HG02870 (cell line): ENCODE data around the gene SV2C.
A peak's percentile ranks its signal among the peaks of the same experiment; 100 is the strongest.

ENCODE experiments used
- ATAC-seq: cut with Tn5 transposase; IDR thresholded peaks from one replicate; pipeline ENCODE4 v1.9.1; 2021; ENCODE audit warnings: mild to moderate bottlenecking, moderate library complexity; ENCODE audit not compliant: unreplicated experiment

SV2C gene

DNA sequence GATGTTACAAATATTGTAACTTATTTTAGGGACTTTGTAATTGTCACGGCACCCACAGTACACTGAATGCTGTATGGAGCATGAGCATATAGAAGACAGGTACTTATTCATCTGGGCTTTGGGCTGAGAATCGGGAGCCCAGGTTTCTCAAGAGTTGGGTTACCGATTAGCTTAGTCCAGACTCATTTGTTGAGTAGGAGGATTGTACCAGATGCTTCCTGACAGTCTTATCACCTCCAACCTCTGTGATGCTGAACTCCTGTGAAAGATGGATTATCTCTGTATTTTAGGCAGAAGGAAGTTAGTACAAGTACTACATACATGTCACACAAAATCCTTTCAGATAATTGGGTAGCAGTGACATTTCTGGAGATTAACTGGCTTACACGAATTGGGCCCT is 79.2 kb downstream of the SV2C start:
- no peak for ATAC-seq

DNA sequence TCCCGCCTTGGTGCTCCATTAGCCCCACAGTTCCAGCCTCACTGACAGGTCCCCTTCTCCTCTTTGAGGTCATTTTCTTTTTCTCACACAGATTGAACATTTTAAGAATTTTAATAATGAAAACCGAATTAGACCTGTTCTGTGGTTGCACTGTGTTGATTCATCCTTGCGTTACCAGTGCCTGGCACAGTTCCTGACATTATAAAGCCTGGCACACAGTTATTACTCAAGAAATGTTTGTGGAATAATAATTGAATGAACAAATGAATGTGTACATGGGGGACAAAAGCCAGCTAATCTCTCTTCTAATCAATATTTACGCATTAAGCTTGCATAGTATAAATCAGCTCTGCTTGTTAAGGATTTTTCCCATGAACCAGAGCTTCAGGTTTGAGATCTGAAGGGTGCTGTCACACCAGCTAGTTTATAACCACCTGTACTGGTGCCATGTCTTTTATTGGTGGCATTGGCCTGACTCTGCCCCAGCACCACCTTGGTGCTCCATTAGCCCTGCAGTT is 80.0 kb downstream of the SV2C start:
- ATAC-seq: no peak

DNA sequence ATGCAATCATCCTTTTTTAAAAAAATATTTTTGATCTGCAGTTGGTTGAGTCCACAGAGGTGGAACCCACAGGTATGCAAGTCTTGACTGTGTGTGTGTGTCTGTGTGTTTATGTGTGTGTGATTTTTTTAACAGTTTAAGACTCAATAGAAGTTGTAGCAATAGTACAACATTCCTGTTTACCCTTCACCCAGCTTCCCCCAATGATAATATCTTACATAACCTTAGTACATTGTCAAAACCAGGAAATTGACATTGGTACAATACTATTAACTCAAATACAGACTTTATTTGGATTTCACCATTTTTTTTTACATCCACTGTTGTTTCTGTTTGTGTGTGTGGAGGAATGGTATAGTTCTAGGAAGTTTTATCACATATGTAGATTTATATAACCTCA is 81.8 kb downstream of the SV2C start:
- no peak for ATAC-seq

DNA sequence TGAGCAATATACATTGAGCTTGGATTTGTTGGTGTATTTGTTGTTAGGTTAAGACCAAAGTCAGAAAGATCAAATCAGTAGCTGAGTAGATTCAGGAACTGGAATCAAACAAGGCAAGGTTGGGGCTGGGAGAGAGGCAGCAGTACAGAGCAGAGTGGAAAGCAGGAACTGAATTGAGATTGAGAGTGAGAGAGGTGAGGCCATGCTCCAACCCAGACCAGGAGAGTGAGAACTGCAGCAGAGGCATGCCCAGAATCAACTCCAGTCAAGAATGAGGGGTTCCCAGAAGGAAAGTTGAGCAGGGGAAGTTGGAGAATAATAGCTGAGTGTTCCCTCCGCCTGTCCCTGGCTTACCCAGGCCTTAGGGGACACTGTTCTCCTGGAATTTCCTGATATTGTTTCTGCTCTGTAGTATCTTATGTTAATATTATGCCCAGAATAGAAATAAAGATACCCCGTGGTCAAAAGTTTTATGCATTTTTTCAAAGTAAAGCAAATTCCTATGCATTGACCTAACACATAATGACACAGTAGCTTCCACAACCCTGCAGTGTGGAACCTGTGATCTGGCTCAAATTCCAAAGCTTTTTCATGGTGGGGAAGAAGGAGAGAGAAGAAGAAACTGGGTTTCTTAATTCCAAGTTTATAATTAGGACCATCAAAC is 82.7 kb downstream of the SV2C start:
- no peak for ATAC-seq

DNA sequence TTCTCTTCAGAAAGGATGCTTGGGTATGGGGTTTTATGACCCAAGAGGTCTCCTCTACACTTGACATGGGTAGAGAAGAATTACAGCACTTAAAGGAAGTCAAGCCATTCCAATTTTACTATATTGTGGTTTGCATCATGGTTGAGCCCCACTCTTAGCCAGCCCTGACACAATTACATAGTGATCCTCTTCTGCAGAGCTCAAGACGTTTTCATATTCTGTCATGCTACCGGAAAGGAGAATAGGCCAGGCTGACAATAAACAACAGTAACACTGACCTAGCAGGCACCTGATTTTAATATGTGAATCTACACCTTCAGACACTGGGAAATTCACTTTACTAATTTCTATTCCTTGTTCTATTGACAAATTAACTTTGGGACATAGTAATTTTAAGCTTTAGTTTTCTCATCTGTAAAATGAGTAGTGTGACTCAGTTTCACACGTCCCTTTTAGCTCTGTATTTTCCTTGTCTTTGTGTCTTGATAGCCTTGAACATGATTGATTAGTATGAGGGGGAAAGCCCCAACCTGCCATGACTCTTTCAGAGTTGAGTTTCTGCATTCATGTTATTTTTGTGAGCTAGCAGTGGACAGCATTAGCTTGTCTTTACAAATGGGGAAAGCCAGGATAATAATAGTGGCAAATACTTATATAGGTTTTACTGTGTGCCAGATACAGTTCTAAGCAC is 83.8 kb downstream of the SV2C start:
- ATAC-seq: no peak

DNA sequence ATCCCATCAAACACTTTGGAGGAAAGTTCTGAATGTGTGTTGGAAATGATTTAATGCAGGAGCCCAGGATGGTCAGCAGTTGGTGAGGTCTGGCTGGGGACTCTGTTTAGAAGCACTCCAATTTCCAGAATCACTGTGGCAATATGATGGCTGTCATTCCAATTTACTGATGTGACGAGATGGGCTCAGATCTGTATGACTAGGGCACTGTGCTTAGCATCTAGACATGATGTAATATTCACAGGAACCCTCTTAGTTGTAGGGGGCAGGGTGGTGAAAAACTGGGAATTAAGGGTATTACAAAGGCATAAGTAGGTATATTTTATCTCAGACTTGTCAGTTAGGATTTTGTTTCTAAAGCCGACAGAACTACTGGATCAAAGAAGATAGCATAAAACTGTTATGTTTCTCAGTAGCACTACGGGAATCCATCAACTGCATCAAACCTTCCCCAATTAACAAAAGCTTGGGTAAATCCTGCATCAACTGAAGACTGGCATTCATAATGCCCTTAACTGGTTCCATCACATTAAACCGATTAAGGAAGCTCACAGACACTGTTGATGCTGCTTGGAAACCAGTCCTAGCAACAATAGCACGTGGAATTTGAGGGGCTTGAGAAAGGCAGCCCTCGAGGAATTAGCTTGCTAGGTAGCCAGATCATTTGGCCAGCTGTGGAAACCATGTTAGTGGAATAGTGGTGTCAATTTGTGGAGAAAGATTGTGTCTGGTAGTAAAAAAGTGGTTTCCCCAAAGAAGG is 86.1 kb downstream of the SV2C start:
- no peak for ATAC-seq

DNA sequence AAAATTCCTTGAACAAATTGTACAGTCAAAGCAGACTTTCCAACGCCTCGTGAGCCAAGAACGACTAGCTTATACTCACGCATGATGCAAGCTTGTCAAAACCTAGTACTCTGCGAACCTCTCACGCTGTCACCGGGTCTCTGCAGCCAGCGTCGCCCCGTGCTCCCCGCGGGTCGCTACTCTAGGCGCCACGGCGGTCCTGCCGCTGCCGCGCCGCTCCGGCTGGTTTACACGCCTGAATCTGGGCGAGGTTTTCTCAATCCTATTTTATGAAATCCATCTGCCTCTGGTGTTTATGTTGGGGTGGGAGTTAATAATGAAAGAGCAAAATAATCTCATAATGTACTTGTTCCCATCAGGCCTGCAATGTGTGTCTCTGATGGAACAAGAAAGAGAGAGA is 90.9 kb downstream of the SV2C start:
- no peak for ATAC-seq

DNA sequence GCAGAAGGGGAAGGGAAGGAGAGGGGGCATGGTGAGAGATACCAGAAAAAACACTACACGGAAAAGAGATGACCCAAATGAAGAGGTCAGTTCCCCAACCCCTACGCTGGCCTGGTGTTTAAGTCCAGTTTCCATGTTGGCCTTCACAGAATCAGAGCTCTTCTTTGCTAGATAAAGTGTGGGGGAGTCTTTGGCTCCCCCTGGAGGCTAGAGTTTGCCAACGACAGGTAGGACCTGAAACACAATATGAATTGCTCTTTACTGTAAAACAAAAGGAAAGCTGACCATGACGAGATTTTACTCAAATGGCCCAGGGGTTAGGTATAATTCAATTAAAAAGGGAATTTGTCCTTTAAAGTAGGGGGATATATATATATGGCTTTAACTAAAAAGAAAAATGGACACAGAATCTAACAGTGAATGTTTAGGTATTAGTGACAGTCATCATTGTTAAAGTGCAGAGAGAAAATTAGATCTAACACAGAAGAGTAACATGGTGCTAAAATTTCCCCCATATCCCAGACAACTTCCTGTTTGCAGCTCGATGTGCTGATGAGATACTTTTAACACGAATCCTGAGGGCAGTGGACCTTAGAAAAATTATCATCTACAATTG is 92.0 kb downstream of the SV2C start:
- no peak for ATAC-seq

DNA sequence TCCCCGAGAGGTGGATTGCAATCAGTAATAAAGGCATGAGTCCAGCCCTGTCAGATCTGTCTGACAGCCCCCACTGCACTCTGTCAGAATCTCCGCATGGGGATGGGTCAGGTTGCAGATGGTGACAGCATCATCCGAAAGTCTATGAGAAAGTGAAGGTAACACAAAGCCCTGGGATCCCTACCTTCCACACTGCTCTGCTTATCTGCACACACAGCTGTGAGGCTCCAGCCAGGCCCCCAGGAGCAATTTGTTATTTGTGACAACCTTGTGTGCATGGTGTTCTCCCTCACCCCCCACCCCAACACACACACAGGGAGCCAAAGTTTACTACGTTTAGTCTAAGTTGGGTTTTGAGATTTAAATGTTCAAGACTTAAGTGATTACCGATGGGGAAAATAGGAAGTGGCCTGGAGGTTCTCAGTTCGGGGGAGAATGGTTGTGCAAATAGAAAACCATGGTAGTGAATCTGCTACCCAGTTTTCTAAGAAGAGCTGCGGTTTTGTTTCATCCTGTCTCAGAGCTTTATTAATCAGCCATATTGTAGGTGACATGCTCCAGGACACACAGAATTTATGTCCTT is 92.7 kb downstream of the SV2C start:
- peak; percentile 60 for ATAC-seq

DNA sequence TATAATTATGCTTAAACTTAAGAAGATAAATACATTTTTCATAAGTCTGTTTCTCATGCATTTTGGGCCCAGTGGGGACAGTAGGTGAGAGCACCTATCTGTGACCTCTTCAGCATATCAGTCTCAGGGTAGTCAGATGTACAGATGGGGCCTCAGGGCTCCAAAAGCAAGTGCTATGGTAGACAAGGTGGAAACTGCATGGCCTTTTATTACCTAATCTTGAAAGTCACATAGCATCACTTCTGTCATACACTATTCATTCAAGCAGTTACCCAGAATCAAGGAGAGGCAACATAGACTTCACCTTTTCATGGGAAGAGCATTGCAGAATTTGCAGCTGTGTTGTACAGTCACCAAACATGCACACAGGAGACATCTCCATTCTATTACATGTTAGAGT is 94.8 kb downstream of the SV2C start:
- no peak for ATAC-seq

DNA sequence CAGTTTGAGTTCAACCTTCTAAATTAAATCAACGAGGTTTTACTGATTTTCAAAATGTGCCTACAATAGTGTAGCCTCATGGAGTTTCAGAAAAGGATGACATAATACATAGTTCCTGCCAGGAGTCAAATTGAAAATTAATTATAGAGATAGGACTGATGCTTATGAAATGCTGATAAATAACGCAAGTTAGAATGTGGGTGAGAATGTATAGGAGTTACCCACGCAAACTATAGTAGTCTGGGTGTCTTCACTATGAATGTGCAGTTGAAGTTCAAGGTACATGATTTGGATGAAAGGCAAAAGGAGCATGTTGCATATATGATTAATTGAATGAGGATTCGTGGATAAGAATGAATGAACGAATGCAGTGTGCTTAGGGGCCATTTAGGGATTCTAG is 95.7 kb downstream of the SV2C start:
- no peak for ATAC-seq

DNA sequence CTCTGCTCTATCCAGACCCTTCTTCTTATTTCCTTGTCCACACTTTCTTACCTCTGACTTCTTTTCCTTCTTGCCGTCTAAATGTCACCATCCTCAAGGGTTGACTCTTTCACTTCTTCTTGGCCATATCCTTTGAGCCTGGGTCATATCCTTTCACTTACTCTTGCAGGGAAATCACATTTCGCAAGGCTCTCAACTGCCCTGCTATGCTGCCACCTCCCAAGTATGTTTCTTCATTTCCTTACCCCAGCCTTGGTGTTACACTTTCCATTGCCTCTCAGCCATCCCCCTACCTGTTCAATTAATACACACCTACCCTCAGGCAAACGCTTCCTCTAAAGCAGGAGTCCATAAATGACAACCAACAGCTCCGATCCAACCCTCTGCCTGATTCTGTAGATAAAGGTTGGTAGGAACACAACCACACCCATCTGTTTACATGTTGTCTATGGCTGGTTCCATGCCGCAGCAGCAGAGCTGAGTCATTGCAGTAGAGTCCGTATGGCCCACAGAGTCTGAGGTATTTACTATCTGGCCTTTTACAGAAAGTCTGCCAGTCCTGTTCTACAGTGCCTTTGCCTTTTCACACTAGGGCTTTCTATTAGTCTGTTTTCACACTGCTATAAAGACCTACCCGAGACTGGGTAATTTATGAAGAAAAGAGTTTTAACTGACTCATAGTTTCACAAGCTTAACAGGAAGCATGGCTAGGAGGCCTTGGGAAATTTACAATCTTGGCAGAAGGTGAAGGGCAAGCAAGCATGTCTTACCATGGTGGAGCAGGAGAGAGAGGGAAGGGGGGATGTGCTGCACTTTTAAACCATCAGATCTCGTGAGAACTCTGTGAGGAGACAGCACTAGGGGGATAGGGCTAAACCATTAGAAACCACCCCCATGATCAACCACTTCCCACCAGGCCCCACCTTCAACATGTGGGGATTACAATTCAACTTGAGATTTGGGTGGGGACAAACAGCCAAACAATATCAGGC is 97.9 kb downstream of the SV2C start:
- peak; percentile 76 for ATAC-seq

DNA sequence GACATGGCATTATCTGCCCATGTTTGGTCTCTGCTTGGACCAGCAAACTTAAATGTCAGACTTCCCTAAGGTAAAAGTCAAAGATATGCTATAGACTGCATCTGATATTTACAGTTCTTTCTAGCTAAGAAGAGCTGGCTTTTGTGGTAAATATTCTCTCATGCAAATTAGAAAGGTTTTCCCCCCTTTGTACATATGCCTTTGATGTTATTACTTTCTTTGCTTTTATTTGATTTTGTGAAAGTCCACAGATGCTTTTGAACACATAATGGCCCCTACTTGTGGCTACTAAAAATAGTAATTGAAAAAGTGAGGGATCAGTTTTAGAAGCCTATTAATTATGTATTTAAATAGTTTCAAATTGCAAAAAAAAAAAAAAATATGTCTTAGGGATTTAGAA is 104.2 kb downstream of the SV2C start:
- ATAC-seq: no peak

DNA sequence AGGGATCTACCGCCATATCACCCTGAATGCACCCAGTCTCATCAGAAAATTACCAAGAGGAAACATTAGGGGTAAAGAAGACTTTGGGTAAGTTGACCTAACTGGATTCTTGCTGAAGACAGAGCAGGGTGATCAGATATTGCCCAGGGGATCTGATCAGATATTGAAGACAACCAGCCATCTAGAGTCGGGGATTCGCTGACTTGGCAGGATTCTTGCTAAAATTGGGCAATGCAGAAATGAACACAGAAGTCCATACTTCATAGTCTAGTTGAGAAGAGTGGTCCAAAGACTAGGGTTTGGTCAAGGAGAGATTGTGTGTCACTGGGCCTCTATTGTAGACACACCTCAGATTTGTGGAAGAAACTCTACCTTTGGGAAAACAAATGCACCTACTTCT is 107.2 kb downstream of the SV2C start:
- ATAC-seq: no peak

DNA sequence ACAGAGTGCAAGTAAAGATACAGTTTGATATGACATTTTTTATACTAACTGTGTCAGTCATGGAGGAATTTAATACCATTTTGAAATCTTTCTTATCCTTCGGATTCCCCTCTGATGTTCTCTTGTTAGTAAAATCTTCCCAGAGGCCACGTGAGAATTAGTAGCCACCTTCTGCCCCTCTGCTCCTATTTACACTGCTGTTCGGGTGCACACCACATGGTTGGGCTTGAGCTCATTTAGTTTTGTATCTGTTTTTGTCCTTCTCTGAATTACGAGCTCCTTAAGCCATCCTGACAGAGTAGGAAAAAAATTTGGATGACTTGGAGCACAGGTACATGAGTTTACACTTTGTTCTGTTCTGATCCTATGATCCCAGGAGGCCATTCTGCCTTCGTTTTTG is 109.7 kb downstream of the SV2C start:
- no peak for ATAC-seq

DNA sequence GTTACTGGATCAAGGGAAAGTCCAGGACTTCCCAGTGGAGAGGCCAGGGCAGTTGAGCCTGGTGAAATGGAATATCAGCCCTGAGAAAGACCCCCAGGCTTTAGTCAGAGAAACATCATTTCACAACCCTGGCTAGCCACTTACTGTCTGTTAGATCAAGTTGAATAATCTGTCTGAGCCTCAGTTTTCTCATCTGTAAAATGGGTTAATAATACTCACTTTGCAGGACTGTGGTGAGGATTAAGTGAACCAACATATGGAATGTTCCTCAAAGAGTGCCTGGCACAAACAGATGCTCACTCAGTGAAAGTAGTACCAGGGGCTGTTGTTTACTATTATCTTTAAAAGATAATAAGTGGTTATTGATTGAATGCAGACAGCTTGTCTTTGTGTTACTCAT is 110.5 kb downstream of the SV2C start:
- ATAC-seq: no peak

DNA sequence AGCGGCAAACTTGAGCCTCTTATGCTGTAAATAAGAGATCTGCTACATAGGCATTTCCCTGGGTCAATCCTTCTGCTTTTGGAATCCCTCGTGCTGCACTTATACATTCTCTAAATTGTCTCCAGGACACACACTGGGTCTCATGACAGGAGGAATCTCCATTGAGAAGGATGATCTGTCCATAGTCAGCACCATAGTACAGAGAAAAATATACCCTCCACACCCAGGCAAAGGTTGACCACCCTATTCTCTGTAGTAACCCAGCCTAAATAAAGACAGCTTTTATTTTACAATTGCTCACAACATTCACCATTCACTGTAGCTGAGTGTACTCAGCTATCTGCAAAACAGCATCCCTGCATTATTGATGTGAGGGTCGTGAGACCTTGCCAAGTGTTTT is 111.2 kb downstream of the SV2C start:
- ATAC-seq: no peak

DNA sequence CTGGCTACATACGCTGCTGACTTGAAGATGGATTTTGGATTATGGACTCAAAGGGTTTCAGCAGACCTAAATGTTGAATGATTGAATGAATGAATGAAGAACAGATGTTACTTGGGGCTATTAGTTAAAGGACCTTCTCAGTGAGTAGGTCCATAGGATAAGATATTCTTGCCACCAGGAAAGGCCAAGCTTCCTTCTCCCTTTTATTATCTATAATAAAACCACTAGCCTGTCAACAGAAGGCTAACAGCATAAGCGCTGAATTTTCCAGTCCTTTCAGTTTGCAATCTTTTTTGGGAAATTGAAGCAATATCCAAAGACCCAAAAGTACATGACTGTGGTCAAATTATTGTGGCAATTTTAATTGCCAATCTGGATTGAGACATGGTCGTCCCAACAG is 113.3 kb downstream of the SV2C start:
- ATAC-seq: no peak

DNA sequence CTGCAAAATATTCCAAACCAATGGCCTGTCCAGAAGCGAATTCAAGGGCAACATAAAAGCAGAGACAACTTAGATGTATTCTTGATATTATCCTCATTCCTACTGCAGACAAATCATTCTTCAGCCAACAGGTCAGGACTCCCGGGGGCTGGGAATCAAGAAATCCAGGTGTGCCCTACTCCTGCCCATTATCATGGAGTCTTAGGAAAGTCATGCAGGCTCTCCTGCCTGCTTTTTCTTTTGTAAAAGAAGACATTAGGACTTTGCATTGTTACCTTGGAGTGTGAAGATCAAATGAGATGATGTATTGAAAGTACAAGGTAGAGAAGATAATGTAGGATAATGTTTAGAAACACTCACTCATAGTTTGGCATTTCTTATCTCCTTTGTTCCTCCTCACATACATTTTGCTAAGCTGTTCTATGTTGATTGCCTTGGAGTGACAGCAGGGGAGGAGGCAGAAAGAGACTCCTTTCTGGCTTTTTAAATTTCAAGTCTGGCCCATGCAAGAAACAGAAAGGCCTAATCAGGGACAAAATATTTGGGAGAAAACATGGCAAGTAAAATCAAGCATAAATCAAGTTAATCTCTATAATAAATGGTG is 113.8 kb downstream of the SV2C start:
- ATAC-seq: no peak

DNA sequence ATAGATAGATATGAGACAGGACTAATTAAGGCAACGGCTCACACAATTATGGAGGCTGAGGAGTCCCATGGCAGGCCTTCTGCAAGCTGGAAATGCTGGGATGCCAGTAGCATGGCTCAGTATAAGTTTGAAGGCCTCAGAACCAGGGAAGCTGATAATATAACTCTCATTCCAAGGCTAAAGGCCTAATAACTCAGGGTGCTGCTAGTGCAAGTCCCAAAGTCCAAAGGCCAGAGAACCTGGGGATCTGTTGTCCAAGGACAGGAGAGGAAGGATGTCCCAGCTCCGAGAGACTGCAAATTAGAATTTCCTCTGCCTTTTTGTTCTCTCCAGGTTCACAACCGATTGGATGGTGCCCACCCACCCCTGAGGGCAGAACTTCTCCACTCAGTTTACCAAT is 114.5 kb downstream of the SV2C start:
- no peak for ATAC-seq
